ENCODE results near the gene RAB11FIP5.

Gene RAB11FIP5

GRCh38 chr2:73112913-73113854, at the start of gene RAB11FIP5:
RAB11FIP5 (minus strand) TSS chr2:73112948; CDS start chr2:73112777, 171 bp downstream.
- Histone ChIP-seq H3K4me1 (ENCODE audit: control insufficient read depth, low read depth, low read length) (peaks cover 13% of the 10 kb centered on the region), H3K9me3 (ENCODE audit: control insufficient read depth, low read depth, low read length) (no peaks in the 10 kb centered on the region), H3K36me3 (ENCODE audit: control insufficient read depth, low read depth, low read length) (no peaks in the 10 kb centered on the region), H3K9ac (ENCODE audit: low read length) (peak within 1 kb of the TSS; percentile 58), H3K27ac (ENCODE audit: low read length) (no peak within 1 kb of the TSS), H3K27me3 (ENCODE audit: control insufficient read depth, insufficient read depth, low read length) (peaks cover 26% of the 10 kb centered on the region), H3K4me3 (ENCODE audit: low read length) (peak within 1 kb of the TSS; percentile 79)

GRCh38 chr2:73156539-73157124, 43.9 kb upstream of the RAB11FIP5 start:
- H3K9me3 ChIP-seq (ENCODE audit: control insufficient read depth, low read depth, low read length): no peaks in the 10 kb centered on the region
- H3K27ac ChIP-seq (ENCODE audit: low read length): no peak overlapping the region
- H3K27me3 ChIP-seq (ENCODE audit: control insufficient read depth, insufficient read depth, low read length): peaks cover 12% of the 10 kb centered on the region
- H3K9ac ChIP-seq (ENCODE audit: low read length): no peak overlapping the region
- H3K4me3 ChIP-seq (ENCODE audit: low read length): peak overlapping the region; percentile 62
- H3K36me3 ChIP-seq (ENCODE audit: control insufficient read depth, low read depth, low read length): no peaks in the 10 kb centered on the region
- H3K4me1 ChIP-seq (ENCODE audit: control insufficient read depth, low read depth, low read length): no peaks in the 10 kb centered on the region

- Histone ChIP-seq H3K27ac (ENCODE audit: low read length) (no peak overlapping the region), H3K27me3 (ENCODE audit: control insufficient read depth, insufficient read depth, low read length) (no peaks in the 10 kb centered on the region), H3K9me3 (ENCODE audit: control insufficient read depth, low read depth, low read length) (no peaks in the 10 kb centered on the region), H3K9ac (ENCODE audit: low read length) (no peak overlapping the region), H3K4me1 (ENCODE audit: control insufficient read depth, low read depth, low read length) (no peaks in the 10 kb centered on the region), H3K36me3 (ENCODE audit: control insufficient read depth, low read depth, low read length) (no peaks in the 10 kb centered on the region), H3K4me3 (ENCODE audit: low read length) (no peak overlapping the region)
Measured at GRCh38 chr2:73142937-73143336, 30.2 kb upstream of the RAB11FIP5 start.

GRCh38 chr2:73141896-73142295, 29.1 kb upstream of the RAB11FIP5 start:
- H3K9me3 ChIP-seq (ENCODE audit: control insufficient read depth, low read depth, low read length): no peaks in the 10 kb centered on the region
- no peaks in the 10 kb centered on the region for H3K36me3 ChIP-seq (ENCODE audit: control insufficient read depth, low read depth, low read length)
- H3K4me3 ChIP-seq (ENCODE audit: low read length): no peak overlapping the region
- H3K27me3 ChIP-seq (ENCODE audit: control insufficient read depth, insufficient read depth, low read length): no peaks in the 10 kb centered on the region
- no peak overlapping the region for H3K27ac ChIP-seq (ENCODE audit: low read length)
- no peak overlapping the region for H3K9ac ChIP-seq (ENCODE audit: low read length)
- no peaks in the 10 kb centered on the region for H3K4me1 ChIP-seq (ENCODE audit: control insufficient read depth, low read depth, low read length)

- Histone ChIP-seq H3K27me3 (ENCODE audit: control insufficient read depth, insufficient read depth, low read length) (no peaks in the 10 kb centered on the region), H3K9me3 (ENCODE audit: control insufficient read depth, low read depth, low read length) (no peaks in the 10 kb centered on the region), H3K4me1 (ENCODE audit: control insufficient read depth, low read depth, low read length) (peaks cover 3% of the 10 kb centered on the region), H3K4me3 (ENCODE audit: low read length) (no peak overlapping the region), H3K27ac (ENCODE audit: low read length) (no peak overlapping the region), H3K36me3 (ENCODE audit: control insufficient read depth, low read depth, low read length) (no peaks in the 10 kb centered on the region), H3K9ac (ENCODE audit: low read length) (no peak overlapping the region)
Measured at GRCh38 chr2:73135236-73135635, 22.5 kb upstream of the RAB11FIP5 start.

- Histone ChIP-seq H3K9ac (ENCODE audit: low read length) (no peak overlapping the region), H3K27me3 (ENCODE audit: control insufficient read depth, insufficient read depth, low read length) (no peaks in the 10 kb centered on the region), H3K4me3 (ENCODE audit: low read length) (no peak overlapping the region), H3K4me1 (ENCODE audit: control insufficient read depth, low read depth, low read length) (peaks cover 3% of the 10 kb centered on the region), H3K27ac (ENCODE audit: low read length) (no peak overlapping the region), H3K36me3 (ENCODE audit: control insufficient read depth, low read depth, low read length) (no peaks in the 10 kb centered on the region), H3K9me3 (ENCODE audit: control insufficient read depth, low read depth, low read length) (no peaks in the 10 kb centered on the region)
Measured at GRCh38 chr2:73134471-73134870, 21.7 kb upstream of the RAB11FIP5 start.

GRCh38 chr2:73133566-73134197, 20.9 kb upstream of the RAB11FIP5 start:
- Histone ChIP-seq H3K9ac (ENCODE audit: low read length) (no peak overlapping the region), H3K4me1 (ENCODE audit: control insufficient read depth, low read depth, low read length) (peaks cover 3% of the 10 kb centered on the region), H3K36me3 (ENCODE audit: control insufficient read depth, low read depth, low read length) (no peaks in the 10 kb centered on the region), H3K4me3 (ENCODE audit: low read length) (no peak overlapping the region), H3K9me3 (ENCODE audit: control insufficient read depth, low read depth, low read length) (no peaks in the 10 kb centered on the region), H3K27me3 (ENCODE audit: control insufficient read depth, insufficient read depth, low read length) (no peaks in the 10 kb centered on the region), H3K27ac (ENCODE audit: low read length) (no peak overlapping the region)

- H3K36me3 ChIP-seq (ENCODE audit: control insufficient read depth, low read depth, low read length): no peaks in the 10 kb centered on the region
- no peaks in the 10 kb centered on the region for H3K9me3 ChIP-seq (ENCODE audit: control insufficient read depth, low read depth, low read length)
- H3K9ac ChIP-seq (ENCODE audit: low read length): no peak overlapping the region
- peaks cover 3% of the 10 kb centered on the region for H3K4me1 ChIP-seq (ENCODE audit: control insufficient read depth, low read depth, low read length)
- H3K4me3 ChIP-seq (ENCODE audit: low read length): no peak overlapping the region
- H3K27ac ChIP-seq (ENCODE audit: low read length): no peak overlapping the region
- no peaks in the 10 kb centered on the region for H3K27me3 ChIP-seq (ENCODE audit: control insufficient read depth, insufficient read depth, low read length)
Measured at GRCh38 chr2:73131807-73132206, 19.1 kb upstream of the RAB11FIP5 start.

- Histone ChIP-seq H3K4me1 (ENCODE audit: control insufficient read depth, low read depth, low read length) (peaks cover 3% of the 10 kb centered on the region), H3K36me3 (ENCODE audit: control insufficient read depth, low read depth, low read length) (no peaks in the 10 kb centered on the region), H3K9ac (ENCODE audit: low read length) (no peak overlapping the region), H3K27ac (ENCODE audit: low read length) (no peak overlapping the region), H3K9me3 (ENCODE audit: control insufficient read depth, low read depth, low read length) (no peaks in the 10 kb centered on the region), H3K4me3 (ENCODE audit: low read length) (no peak overlapping the region), H3K27me3 (ENCODE audit: control insufficient read depth, insufficient read depth, low read length) (no peaks in the 10 kb centered on the region)
Measured at GRCh38 chr2:73130790-73131189, 18.0 kb upstream of the RAB11FIP5 start.

- no peak overlapping the region for H3K27ac ChIP-seq (ENCODE audit: low read length)
- no peak overlapping the region for H3K9ac ChIP-seq (ENCODE audit: low read length)
- no peaks in the 10 kb centered on the region for H3K36me3 ChIP-seq (ENCODE audit: control insufficient read depth, low read depth, low read length)
- no peaks in the 10 kb centered on the region for H3K9me3 ChIP-seq (ENCODE audit: control insufficient read depth, low read depth, low read length)
- H3K27me3 ChIP-seq (ENCODE audit: control insufficient read depth, insufficient read depth, low read length): no peaks in the 10 kb centered on the region
- H3K4me3 ChIP-seq (ENCODE audit: low read length): no peak overlapping the region
- H3K4me1 ChIP-seq (ENCODE audit: control insufficient read depth, low read depth, low read length): peaks cover under 1% of the 10 kb centered on the region
Measured at GRCh38 chr2:73128841-73129535, 16.2 kb upstream of the RAB11FIP5 start.

- Histone ChIP-seq H3K27ac (ENCODE audit: low read length) (no peak overlapping the region), H3K9ac (ENCODE audit: low read length) (no peak overlapping the region), H3K9me3 (ENCODE audit: control insufficient read depth, low read depth, low read length) (no peaks in the 10 kb centered on the region), H3K4me3 (ENCODE audit: low read length) (no peak overlapping the region), H3K4me1 (ENCODE audit: control insufficient read depth, low read depth, low read length) (no peaks in the 10 kb centered on the region), H3K36me3 (ENCODE audit: control insufficient read depth, low read depth, low read length) (no peaks in the 10 kb centered on the region), H3K27me3 (ENCODE audit: control insufficient read depth, insufficient read depth, low read length) (no peaks in the 10 kb centered on the region)
Measured at GRCh38 chr2:73122536-73122935, 9.8 kb upstream of the RAB11FIP5 start.
